ENCODE results near the gene ANKRD53.

The ANKRD53 gene

GRCh38 chr2:70978341-70979179 is at the start of gene ANKRD53:
TSS of gene ANKRD53 (plus strand) at chr2:70978630. CDS start at chr2:70978646, 16 bp downstream.
- in situ Hi-C loops (cut with MboI; ENCODE audit: low pct_unique_long_range_greater_than_20kb, low sequenced_read_pairs) = no loop called here
- no peak for DNase-seq

DNA sequence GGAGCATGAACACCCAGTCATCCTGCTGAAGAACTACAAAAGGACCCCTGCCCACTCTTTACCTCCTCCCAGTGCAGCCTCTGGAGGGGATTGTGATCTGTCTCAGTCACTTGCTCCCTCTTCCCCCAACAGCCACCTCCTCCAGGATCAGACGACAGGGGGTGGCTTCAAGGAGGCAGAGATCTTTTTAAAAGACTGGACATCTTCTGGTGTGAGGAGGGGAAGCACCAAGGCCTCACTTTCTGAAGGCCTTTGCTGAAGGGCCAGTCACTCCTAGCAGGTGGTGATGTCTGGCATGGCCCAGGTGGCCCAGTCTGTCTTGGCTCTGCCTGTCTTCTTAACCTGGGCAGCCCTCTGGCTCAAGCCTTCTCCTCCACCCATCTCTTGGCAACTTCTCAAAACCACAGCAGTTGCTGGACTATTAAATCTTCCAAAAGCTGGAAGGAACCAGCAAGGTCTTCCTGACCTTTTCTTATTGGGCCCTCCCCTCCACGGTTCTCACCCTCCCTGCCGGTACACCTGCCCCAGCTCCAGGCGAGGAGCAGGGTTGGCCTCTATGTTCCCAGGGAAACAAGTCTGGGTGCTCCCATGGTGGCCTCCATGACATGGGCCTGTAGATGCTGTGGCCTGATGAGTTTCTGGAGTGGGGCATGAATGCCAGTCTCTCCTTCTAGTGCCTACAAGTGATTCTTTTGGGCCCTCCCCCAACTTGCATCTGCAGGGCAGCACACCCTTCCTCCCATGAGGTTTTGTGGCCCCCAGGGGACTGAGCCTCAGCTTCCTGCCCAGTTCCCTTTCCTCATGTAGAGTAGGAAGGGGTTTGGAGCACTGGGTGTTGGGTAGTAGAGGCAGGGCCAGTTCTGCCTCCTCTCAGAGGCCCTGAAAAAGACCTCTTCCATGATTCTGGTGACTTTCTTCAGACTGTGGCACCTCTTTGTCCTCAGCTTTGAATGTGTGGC is 47.8 kb upstream of the ANKRD53 start:
- in situ Hi-C loops (cut with MboI; ENCODE audit: low pct_unique_long_range_greater_than_20kb, low sequenced_read_pairs) = loop anchor here (25.0 kb wide), 1 partner anchor 268 kb away; no protein-coding TSS in a partner anchor

GRCh38 chr2:70931376-70932000 is 46.9 kb upstream of the ANKRD53 start:
- in situ Hi-C loops (cut with MboI; ENCODE audit: low pct_unique_long_range_greater_than_20kb, low sequenced_read_pairs) = loop anchor here (25.0 kb wide), 1 partner anchor 269 kb away; no protein-coding TSS in a partner anchor
- DNase-seq = no peak

More for the DNA sequence above, 47.8 kb upstream of the ANKRD53 start:
- no peak for DNase-seq

GRCh38 chr2:70932631-70933230 is 45.7 kb upstream of the ANKRD53 start:
- no peak for DNase-seq
- in situ Hi-C loops (cut with MboI; ENCODE audit: low pct_unique_long_range_greater_than_20kb, low sequenced_read_pairs) = loop anchor here (25.0 kb wide), 1 partner anchor 270 kb away; no protein-coding TSS in a partner anchor

- in situ Hi-C loops (cut with MboI; ENCODE audit: low pct_unique_long_range_greater_than_20kb, low sequenced_read_pairs) = loop anchor here (25.0 kb wide), 1 partner anchor 273 kb away; no protein-coding TSS in a partner anchor
- no peak for DNase-seq
Measured at GRCh38 chr2:70934981-70935380, 43.4 kb upstream of the ANKRD53 start.

- in situ Hi-C loops (cut with MboI; ENCODE audit: low pct_unique_long_range_greater_than_20kb, low sequenced_read_pairs) = loop anchor here (25.0 kb wide), 1 partner anchor 273 kb away; no protein-coding TSS in a partner anchor
- no peak for DNase-seq
Measured at GRCh38 chr2:70935468-70936164, 42.8 kb upstream of the ANKRD53 start, which contains the start of gene ATP6V1B1. TSS of gene ATP6V1B1 (plus strand) at chr2:70935900. CDS start at chr2:70935955, 55 bp downstream.

- DNase-seq = no peak
- in situ Hi-C loops (cut with MboI; ENCODE audit: low pct_unique_long_range_greater_than_20kb, low sequenced_read_pairs) = loop anchor here (25.0 kb wide), 1 partner anchor 274 kb away; no protein-coding TSS in a partner anchor
Measured at GRCh38 chr2:70936165-70936978, 42.1 kb upstream of the ANKRD53 start.

- in situ Hi-C loops (cut with MboI; ENCODE audit: low pct_unique_long_range_greater_than_20kb, low sequenced_read_pairs) = loop anchor here (25.0 kb wide), 1 partner anchor 275 kb away; no protein-coding TSS in a partner anchor
- DNase-seq = no peak
Measured at GRCh38 chr2:70936979-70937811, 41.2 kb upstream of the ANKRD53 start.

DNA sequence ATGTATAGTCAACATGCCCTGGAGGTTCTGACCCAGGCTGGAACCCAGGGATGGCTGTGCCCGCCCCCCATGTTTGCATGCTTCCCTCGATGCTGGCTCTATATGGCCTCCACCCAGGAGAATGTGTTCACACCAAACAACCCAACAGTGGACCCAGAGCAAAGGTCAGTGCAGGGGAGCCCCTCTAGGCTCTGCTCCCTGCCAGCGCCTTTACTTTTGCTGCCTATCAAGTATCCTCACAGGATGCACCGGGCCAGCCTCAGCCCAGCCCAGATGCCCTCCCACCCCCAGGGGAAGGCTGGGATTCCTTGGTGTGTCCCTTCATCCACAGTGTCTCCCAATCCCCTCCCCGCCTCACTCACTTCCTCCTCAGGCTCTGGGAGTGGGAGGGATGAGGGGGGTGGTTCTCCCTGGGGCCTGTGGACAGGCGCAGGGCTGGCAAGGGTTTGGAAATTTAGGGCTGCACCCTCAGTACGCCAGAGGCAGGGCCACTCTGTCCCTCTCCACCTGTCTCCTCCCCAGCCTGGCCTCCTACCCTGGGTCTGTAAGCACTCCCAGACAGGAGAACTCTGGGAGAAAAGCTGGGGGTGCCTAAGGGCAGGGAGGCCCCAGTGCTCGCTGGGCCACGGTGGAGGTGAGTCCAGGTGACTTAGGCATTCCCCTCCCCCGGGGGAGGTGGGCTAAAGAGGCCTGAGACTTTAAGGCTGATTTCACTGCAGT is 40.4 kb upstream of the ANKRD53 start:
- in situ Hi-C loops (cut with MboI; ENCODE audit: low pct_unique_long_range_greater_than_20kb, low sequenced_read_pairs) = loop anchor here (25.0 kb wide), 1 partner anchor 276 kb away; no protein-coding TSS in a partner anchor
- no peak for DNase-seq

- DNase-seq = no peak
- in situ Hi-C loops (cut with MboI; ENCODE audit: low pct_unique_long_range_greater_than_20kb, low sequenced_read_pairs) = loop anchor here (25.0 kb wide), 1 partner anchor 276 kb away; no protein-coding TSS in a partner anchor
Measured at GRCh38 chr2:70938586-70938950, 39.9 kb upstream of the ANKRD53 start.

DNA sequence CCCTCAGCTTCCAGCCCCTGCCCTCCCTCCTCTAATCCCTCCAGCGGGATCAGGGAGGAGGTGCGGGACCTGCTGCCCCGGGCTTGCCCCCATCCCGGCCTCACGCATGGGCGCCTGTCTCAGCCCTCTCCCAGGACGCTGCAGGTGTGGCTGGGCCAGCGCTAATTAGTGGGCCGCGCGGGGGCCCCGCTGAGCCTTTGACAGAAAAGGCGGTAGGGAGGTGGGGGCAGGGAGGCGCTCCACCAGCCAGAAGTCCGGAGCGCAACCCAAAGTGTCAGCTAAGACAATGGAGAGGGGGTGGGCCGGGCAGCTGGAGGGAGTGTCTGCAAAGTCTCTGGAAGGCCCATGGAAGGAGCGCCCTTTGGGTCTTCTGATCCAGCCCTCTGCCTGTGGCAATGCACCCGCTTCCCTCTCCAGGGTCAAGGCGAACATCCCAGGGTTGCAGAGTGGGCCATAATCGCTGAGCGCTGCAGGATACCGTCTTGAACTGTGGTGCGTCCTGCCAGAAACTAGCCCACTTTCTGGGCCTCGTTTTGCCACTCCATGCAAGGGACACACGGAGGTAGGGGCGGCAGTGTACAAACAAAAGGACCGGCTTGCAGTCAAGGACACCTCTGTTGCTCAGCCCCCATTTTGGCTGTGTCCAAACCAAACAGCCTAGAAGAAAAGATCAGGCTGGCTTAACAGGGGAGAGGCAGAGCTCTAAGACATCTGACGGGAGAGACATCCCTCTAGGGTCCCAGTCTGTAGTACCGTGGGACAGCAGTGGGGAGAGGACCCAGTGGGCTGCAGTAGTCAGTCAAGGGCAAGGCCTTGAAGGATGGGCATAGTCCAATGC is 39.2 kb upstream of the ANKRD53 start:
- no peak for DNase-seq
- in situ Hi-C loops (cut with MboI; ENCODE audit: low pct_unique_long_range_greater_than_20kb, low sequenced_read_pairs) = loop anchor here (25.0 kb wide), 1 partner anchor 277 kb away; no protein-coding TSS in a partner anchor

DNA sequence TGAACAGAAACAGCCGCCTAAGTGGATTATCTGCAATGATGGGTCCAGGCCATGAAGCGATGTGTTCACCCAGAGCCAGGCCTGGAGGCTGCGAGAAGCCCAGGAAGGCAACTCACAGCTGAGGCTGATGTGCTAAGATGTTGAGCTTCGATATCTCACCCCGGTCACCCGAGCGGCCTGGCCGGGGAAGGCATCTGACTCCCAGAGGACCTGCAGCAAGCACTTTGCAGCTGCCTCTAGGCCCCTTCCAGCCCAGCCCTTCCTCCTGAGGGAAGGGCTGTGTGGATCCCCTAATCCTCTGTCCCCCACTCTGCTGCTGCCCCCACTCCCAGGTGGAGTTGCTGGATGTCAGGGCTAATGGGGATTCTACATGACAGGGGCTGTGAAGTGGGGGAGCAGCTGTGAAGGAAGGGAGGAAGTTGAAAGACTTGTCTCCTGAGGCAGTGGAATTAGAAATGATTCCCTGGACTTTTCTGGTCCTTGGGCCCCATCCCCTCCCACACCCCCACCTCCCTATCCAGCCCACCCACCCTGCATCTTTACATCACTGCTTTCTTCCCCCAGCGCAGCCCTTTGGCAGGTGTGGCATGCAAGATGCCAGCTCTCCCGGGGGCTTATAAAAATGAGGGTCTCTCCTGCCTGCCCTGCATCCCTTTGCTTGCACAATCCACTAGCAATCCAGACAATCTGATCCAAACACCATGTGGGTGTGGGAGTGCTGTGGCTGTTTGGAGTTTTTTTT is 38.4 kb upstream of the ANKRD53 start:
- in situ Hi-C loops (cut with MboI; ENCODE audit: low pct_unique_long_range_greater_than_20kb, low sequenced_read_pairs) = loop anchor here (25.0 kb wide), 1 partner anchor 278 kb away; no protein-coding TSS in a partner anchor
- no peak for DNase-seq

- in situ Hi-C loops (cut with MboI; ENCODE audit: low pct_unique_long_range_greater_than_20kb, low sequenced_read_pairs) = loop anchor here (25.0 kb wide), 1 partner anchor 279 kb away; no protein-coding TSS in a partner anchor
- no peak for DNase-seq
Measured at GRCh38 chr2:70941186-70941585, 37.2 kb upstream of the ANKRD53 start.

- DNase-seq = no peak
- in situ Hi-C loops (cut with MboI; ENCODE audit: low pct_unique_long_range_greater_than_20kb, low sequenced_read_pairs) = loop anchor here (25.0 kb wide), 1 partner anchor 279 kb away; no protein-coding TSS in a partner anchor
Measured at GRCh38 chr2:70941701-70942100, 36.7 kb upstream of the ANKRD53 start.
